HepG2 (cell line): Measurements from ENCODE around the gene FRAS1. TPM values are rescaled to one million over a fixed set of nuclear protein-coding genes. Genes with fewer than 3 reads are reported as not detected.

Source experiments
- ARID5B ChIP-seq: IDR thresholded peaks from 2 replicates; pipeline ENCODE4 v1.4.0; 2020; ENCODE audit warnings: mild to moderate bottlenecking, missing genetic modification reagents
- CAMTA2 ChIP-seq: sonication (generic); formaldehyde crosslinking; IDR thresholded peaks from 2 replicates; pipeline ENCODE4 v1.4.0; 2020; ENCODE audit warnings: mild to moderate bottlenecking, missing genetic modification reagents, borderline replicate concordance
- FOSL1 ChIP-seq: sonication (generic); formaldehyde crosslinking; IDR thresholded peaks from 2 replicates; pipeline ENCODE4 v1.9.0; 2021; ENCODE audit warnings: missing genetic modification reagents, borderline replicate concordance
- FOXA1 ChIP-seq, 2 experiments: fragments of 450-650 bp in 1 of 2; sonication (generic) in 1 of 2; formaldehyde crosslinking in 1 of 2; IDR thresholded peaks; 2 replicates each; pipeline versions ENCODE4 v1.4.0 to v1.6.1; 2016 to 2020; ENCODE audit warnings: missing genetic modification reagents in 1 of 2
- GZF1 ChIP-seq: sonication (generic); formaldehyde crosslinking; IDR thresholded peaks from 2 replicates; pipeline ENCODE4 v1.5.1; 2020; ENCODE audit warnings: mild to moderate bottlenecking, missing genetic modification reagents
- IRX3 ChIP-seq: sonication (generic); formaldehyde crosslinking; IDR thresholded peaks from 2 replicates; pipeline ENCODE4 v1.8.1; 2023; ENCODE audit warnings: mild to moderate bottlenecking, low read depth, missing genetic modification reagents, borderline replicate concordance
- JUND ChIP-seq: sonication (generic); formaldehyde crosslinking; IDR thresholded peaks from 2 replicates; pipeline ENCODE4 v1.8.0; 2022; ENCODE audit warnings: mild to moderate bottlenecking, missing genetic modification reagents
- KAT8 ChIP-seq: IDR thresholded peaks from 2 replicates; pipeline ENCODE4 v1.6.1; 2016; ENCODE audit warnings: missing genetic modification reagents, missing compliant biosample characterization
- MAZ ChIP-seq, 2 experiments: sonication (generic) in 1 of 2; formaldehyde crosslinking in 1 of 2; IDR thresholded peaks; 2 replicates each; pipeline versions ENCODE4 v1.5.0 to v1.6.1; 2012 to 2020; ENCODE audit warnings: low read depth in 2 of 2, mild to moderate bottlenecking in 2 of 2, borderline replicate concordance in 1 of 2, improper control_type of control experiment in 1 of 2, low read length in 1 of 2, missing genetic modification reagents in 1 of 2, moderate library complexity in 1 of 2
- PAF1 ChIP-seq: IDR thresholded peaks from 2 replicates; pipeline ENCODE4 v1.6.1; 2016; ENCODE audit warnings: missing genetic modification reagents, missing compliant biosample characterization
- RXRB ChIP-seq: IDR thresholded peaks from 2 replicates; pipeline ENCODE4 v1.6.1; 2016; ENCODE audit warnings: borderline replicate concordance, missing genetic modification reagents, missing compliant biosample characterization
- TAF1 ChIP-seq: sonication (generic); formaldehyde crosslinking; IDR thresholded peaks from 2 replicates; pipeline ENCODE4 v1.4.0; 2020; ENCODE audit warnings: missing genetic modification reagents
- TBX2 ChIP-seq: sonication (generic); formaldehyde crosslinking; IDR thresholded peaks from 2 replicates; pipeline ENCODE4 v1.5.0; 2020; ENCODE audit warnings: missing genetic modification reagents, mild to moderate bottlenecking, borderline replicate concordance
- ZBTB21 ChIP-seq: sonication (generic); formaldehyde crosslinking; IDR thresholded peaks from 2 replicates; pipeline ENCODE4 v1.4.0; 2020; ENCODE audit warnings: missing genetic modification reagents
- ZBTB33 ChIP-seq: sonication (generic); formaldehyde crosslinking; IDR thresholded peaks from 2 replicates; pipeline ENCODE4 v1.4.0; 2020; ENCODE audit warnings: missing genetic modification reagents
- ZNF543 ChIP-seq: sonication (generic); formaldehyde crosslinking; IDR thresholded peaks from 2 replicates; pipeline ENCODE4 v1.4.0; 2020; ENCODE audit warnings: mild to moderate bottlenecking, missing genetic modification reagents
- ZNF562 ChIP-seq: sonication (generic); formaldehyde crosslinking; IDR thresholded peaks from 2 replicates; pipeline ENCODE4 v1.8.0; 2022; ENCODE audit warnings: missing genetic modification reagents, borderline replicate concordance
- ZNF792 ChIP-seq: IDR thresholded peaks from 2 replicates; pipeline ENCODE4 v1.6.1; 2016
- polyA plus RNA-seq, 8 experiments: library from polyadenylated mRNA; depleted of rRNA in 3 of 8; stranded (reverse) in 7 of 8; unstranded in 1 of 8; fragments of >200 nt; fragmentation: Illumina TruSeq in 4 of 8; extraction: Trizol in 4 of 8; gene quantifications; 2 replicates each; pipeline versions ENCODE4 v1.2.1 to v1.2.3, GENCODE V29; 2011 to 2016; ENCODE audit warnings: low read depth in 4 of 8, missing spikeins in 1 of 8, mixed read lengths in 1 of 8; ENCODE audit not compliant: insufficient read depth in 1 of 8
- total RNA-seq, 5 experiments: library from RNA; depleted of rRNA; stranded (reverse); fragments of >200 nt; fragmentation: Illumina TruSeq; extraction: Trizol; gene quantifications; 2 replicates each; pipeline ENCODE4 v1.2.3, GENCODE V29; 2016; ENCODE audit warnings: low read depth in 1 of 5
- TF ChIP-seq, protein P1 (sequence below): sonication (generic); formaldehyde crosslinking; IDR thresholded peaks from 2 replicates; pipeline ENCODE4 v1.5.0; 2020; ENCODE audit warnings: mild to moderate bottlenecking, missing genetic modification reagents, borderline replicate concordance
- TF ChIP-seq, protein P2 (sequence below): sonication (generic); formaldehyde crosslinking; IDR thresholded peaks from 2 replicates; pipeline ENCODE4 v1.8.0; 2022; ENCODE audit warnings: low read depth, missing genetic modification reagents

Gene FRAS1
- total and polyA plus RNA-seq, 2 of the 13 experiments (the other 11 are each of a cell fraction or from before 2014, with no cell fraction given) = 22.5 to 31.6 TPM

DNA sequence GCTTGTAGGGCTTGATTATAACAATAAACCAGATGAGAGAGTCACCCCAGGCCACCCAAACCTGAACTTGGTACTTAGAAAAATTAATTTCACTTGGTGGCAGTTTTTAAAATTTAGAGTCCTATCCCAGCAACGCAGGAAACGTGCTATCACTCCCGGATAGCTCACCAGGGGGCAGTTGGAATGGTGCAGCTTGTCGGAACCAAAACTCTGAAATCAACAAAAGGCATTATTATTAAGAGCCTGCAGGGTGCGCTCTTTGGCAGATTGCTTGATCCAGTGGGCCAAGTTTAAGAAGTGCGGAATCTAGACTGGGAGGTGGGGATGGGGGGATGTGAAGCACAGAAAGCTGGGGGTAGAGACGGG lies 2.4 kb downstream of the FRAS1 start (continued):
- TF ChIP-seq, protein P1, sequence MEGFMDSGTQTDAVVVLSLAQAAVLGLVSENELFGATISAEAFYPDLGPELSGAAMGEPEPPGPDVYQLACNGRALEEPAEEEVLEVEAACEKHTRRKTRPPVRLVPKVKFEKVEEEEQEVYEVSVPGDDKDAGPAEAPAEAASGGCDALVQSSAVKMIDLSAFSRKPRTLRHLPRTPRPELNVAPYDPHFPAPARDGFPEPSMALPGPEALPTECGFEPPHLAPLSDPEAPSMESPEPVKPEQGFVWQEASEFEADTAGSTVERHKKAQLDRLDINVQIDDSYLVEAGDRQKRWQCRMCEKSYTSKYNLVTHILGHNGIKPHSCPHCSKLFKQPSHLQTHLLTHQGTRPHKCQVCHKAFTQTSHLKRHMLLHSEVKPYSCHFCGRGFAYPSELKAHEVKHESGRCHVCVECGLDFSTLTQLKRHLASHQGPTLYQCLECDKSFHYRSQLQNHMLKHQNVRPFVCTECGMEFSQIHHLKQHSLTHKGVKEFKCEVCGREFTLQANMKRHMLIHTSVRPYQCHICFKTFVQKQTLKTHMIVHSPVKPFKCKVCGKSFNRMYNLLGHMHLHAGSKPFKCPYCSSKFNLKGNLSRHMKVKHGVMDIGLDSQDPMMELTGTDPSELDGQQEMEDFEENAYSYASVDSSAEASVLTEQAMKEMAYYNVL (CRISPR knock-in tag) = no peak
- TF ChIP-seq GZF1 (CRISPR knock-in tag) = no peak
- TF ChIP-seq CAMTA2 (CRISPR knock-in tag) = no peak
- TF ChIP-seq FOSL1 (CRISPR knock-in tag) = no peak
- 0 out of 2 replicates have a peak, but pooled peaks have one; percentile 40 for TF ChIP-seq ZNF792 (CRISPR knock-in tag)
- no peak for TF ChIP-seq TAF1
- peak; percentile 41; the same call in 1 of the 2 replicates for TF ChIP-seq ARID5B
- TF ChIP-seq JUND = no peak
- TF ChIP-seq TBX2 (CRISPR knock-in tag) = 0 out of 2 replicates have a peak, but pooled peaks have one; percentile 3
- TF ChIP-seq, protein P2, sequence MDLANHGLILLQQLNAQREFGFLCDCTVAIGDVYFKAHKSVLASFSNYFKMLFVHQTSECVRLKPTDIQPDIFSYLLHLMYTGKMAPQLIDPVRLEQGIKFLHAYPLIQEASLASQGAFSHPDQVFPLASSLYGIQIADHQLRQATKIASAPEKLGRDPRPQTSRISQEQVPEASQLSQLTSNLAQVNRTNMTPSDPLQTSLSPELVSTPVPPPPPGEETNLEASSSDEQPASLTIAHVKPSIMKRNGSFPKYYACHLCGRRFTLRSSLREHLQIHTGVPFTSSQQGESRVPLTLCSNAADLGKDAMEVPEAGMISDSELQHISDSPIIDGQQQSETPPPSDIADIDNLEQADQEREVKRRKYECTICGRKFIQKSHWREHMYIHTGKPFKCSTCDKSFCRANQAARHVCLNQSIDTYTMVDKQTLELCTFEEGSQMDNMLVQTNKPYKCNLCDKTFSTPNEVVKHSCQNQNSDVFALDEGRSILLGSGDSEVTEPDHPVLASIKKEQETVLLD (CRISPR knock-in tag) = 0 out of 2 replicates have a peak, but pooled peaks have one; percentile 16
- TF ChIP-seq ZNF543 (CRISPR knock-in tag) = no peak
- no peak for TF ChIP-seq ZNF562 (CRISPR knock-in tag)
- TF ChIP-seq FOXA1 (IDR thresholded peaks at IDR 0.05) = no peak
- 0 out of 2 replicates have a peak, but pooled peaks have one; percentile 24 for TF ChIP-seq FOXA1 (CRISPR knock-in tag; IDR thresholded peaks at IDR 0.05)
- TF ChIP-seq ZBTB21 (CRISPR knock-in tag) = no peak
- TF ChIP-seq RXRB (CRISPR knock-in tag) = peak; percentile 25; the same call in 1 of the 2 replicates
- TF ChIP-seq IRX3 = no peak
- no peak for TF ChIP-seq PAF1 (CRISPR knock-in tag)
- 0 out of 2 replicates have a peak, but pooled peaks have one; percentile 13 for TF ChIP-seq KAT8 (CRISPR knock-in tag)
- no peak for TF ChIP-seq MAZ (IDR thresholded peaks at IDR 0.05; ENCODE audit: borderline replicate concordance, low read depth, low read length)
- TF ChIP-seq MAZ (CRISPR knock-in tag; IDR thresholded peaks at IDR 0.05; ENCODE audit: low read depth) = no peak
- no peak for TF ChIP-seq ZBTB33 (CRISPR knock-in tag)
